ENCODE data around the gene NDC1.

Gene NDC1

GRCh38 chr1:53871773-53872484, 33.8 kb upstream of the NDC1 start:
- no peak for TF ChIP-seq CTCF (IDR thresholded peaks at IDR 0.05; ENCODE audit: poor library complexity, severe bottlenecking)

GRCh38 chr1:53871221-53871620, 33.1 kb upstream of the NDC1 start:
- Histone ChIP-seq H3K4me1 (ENCODE audit: insufficient read depth, poor library complexity, severe bottlenecking) (no peaks in the 10 kb centered on the region), H3K27ac (ENCODE audit: poor library complexity, severe bottlenecking) (no peak overlapping the region), H3K27me3 (ENCODE audit: insufficient read depth, poor library complexity, severe bottlenecking) (no peaks in the 10 kb centered on the region), H3K9me3 (ENCODE audit: severe bottlenecking) (no peaks in the 10 kb centered on the region), H3K4me3 (ENCODE audit: severe bottlenecking) (no peak overlapping the region), H3K36me3 (ENCODE audit: low read depth) (peaks cover 27% of the 10 kb centered on the region)
- DNase-seq (ENCODE audit: low spot score) (no peak), ATAC-seq (ENCODE audit: low read depth) (no peak)
- no peak for TF ChIP-seq CTCF (IDR thresholded peaks at IDR 0.05; ENCODE audit: poor library complexity, severe bottlenecking)

More at GRCh38 chr1:53871773-53872484, 33.8 kb upstream of the NDC1 start:
- Histone ChIP-seq H3K36me3 (ENCODE audit: low read depth) (peaks cover 31% of the 10 kb centered on the region), H3K4me1 (ENCODE audit: insufficient read depth, poor library complexity, severe bottlenecking) (no peaks in the 10 kb centered on the region), H3K27me3 (ENCODE audit: insufficient read depth, poor library complexity, severe bottlenecking) (no peaks in the 10 kb centered on the region), H3K9me3 (ENCODE audit: severe bottlenecking) (no peaks in the 10 kb centered on the region), H3K4me3 (ENCODE audit: severe bottlenecking) (no peak overlapping the region), H3K27ac (ENCODE audit: poor library complexity, severe bottlenecking) (no peak overlapping the region)
- DNase-seq (ENCODE audit: low spot score) (no peak), ATAC-seq (ENCODE audit: low read depth) (no peak)

GRCh38 chr1:53869454-53870117, 31.5 kb upstream of the NDC1 start:
- no peak for DNase-seq (ENCODE audit: low spot score)
- Histone ChIP-seq H3K4me1 (ENCODE audit: insufficient read depth, poor library complexity, severe bottlenecking) (no peaks in the 10 kb centered on the region), H3K4me3 (ENCODE audit: severe bottlenecking) (no peak overlapping the region), H3K36me3 (ENCODE audit: low read depth) (peaks cover 31% of the 10 kb centered on the region), H3K9me3 (ENCODE audit: severe bottlenecking) (no peaks in the 10 kb centered on the region), H3K27me3 (ENCODE audit: insufficient read depth, poor library complexity, severe bottlenecking) (no peaks in the 10 kb centered on the region), H3K27ac (ENCODE audit: poor library complexity, severe bottlenecking) (no peak overlapping the region)
- no peak for ATAC-seq (ENCODE audit: low read depth)
- no peak for TF ChIP-seq CTCF (IDR thresholded peaks at IDR 0.05; ENCODE audit: poor library complexity, severe bottlenecking)

GRCh38 chr1:53868565-53868964, 30.5 kb upstream of the NDC1 start:
- no peaks in the 10 kb centered on the region for H3K9me3 ChIP-seq (ENCODE audit: severe bottlenecking)
- DNase-seq (ENCODE audit: low spot score) = no peak
- ATAC-seq (ENCODE audit: low read depth) = no peak
- H3K36me3 ChIP-seq (ENCODE audit: low read depth) = peaks cover 31% of the 10 kb centered on the region
- H3K27ac ChIP-seq (ENCODE audit: poor library complexity, severe bottlenecking) = no peak overlapping the region
- H3K27me3 ChIP-seq (ENCODE audit: insufficient read depth, poor library complexity, severe bottlenecking) = no peaks in the 10 kb centered on the region
- no peak for TF ChIP-seq CTCF (IDR thresholded peaks at IDR 0.05; ENCODE audit: poor library complexity, severe bottlenecking)
- no peaks in the 10 kb centered on the region for H3K4me1 ChIP-seq (ENCODE audit: insufficient read depth, poor library complexity, severe bottlenecking)
- H3K4me3 ChIP-seq (ENCODE audit: severe bottlenecking) = no peak overlapping the region

GRCh38 chr1:53862507-53862906, 24.4 kb upstream of the NDC1 start:
- ATAC-seq (ENCODE audit: low read depth) (no peak), DNase-seq (ENCODE audit: low spot score) (no peak)
- H3K4me1 ChIP-seq (ENCODE audit: insufficient read depth, poor library complexity, severe bottlenecking) = no peaks in the 10 kb centered on the region
- TF ChIP-seq CTCF (IDR thresholded peaks at IDR 0.05; ENCODE audit: poor library complexity, severe bottlenecking) = no peak
- H3K9me3 ChIP-seq (ENCODE audit: severe bottlenecking) = no peaks in the 10 kb centered on the region
- no peak overlapping the region for H3K4me3 ChIP-seq (ENCODE audit: severe bottlenecking)
- peaks cover 21% of the 10 kb centered on the region for H3K36me3 ChIP-seq (ENCODE audit: low read depth)
- H3K27me3 ChIP-seq (ENCODE audit: insufficient read depth, poor library complexity, severe bottlenecking) = no peaks in the 10 kb centered on the region
- H3K27ac ChIP-seq (ENCODE audit: poor library complexity, severe bottlenecking) = no peak overlapping the region

Data from RWPE2 (cell line).